Calu3 (cell line): ENCODE measurements around the gene ATP6AP1. TPM values are rescaled to one million over a fixed set of nuclear protein-coding genes. Genes with fewer than 3 reads are reported as not detected.

Experiments
- BruUV-seq: library from RNA; stranded (reverse); fragments of 400-500 nt; replicated peaks from 2 replicates; lab custom pipeline; 2021; lab: Mats Ljungman, UMichigan
- CTCF ChIA-PET: fragments of 300-600 bp; sonication (Branson Sonifier 250); formaldehyde crosslinking; loops from one replicate; lab custom pipeline; 2022; ENCODE audit warnings: antibody characterized with exemption; lab: Charles Lee
- DNase-seq: peaks from one replicate; pipeline ENCODE4 v3.0.0; 2022
- H3K27ac Mint-ChIP-seq: one replicate; pipeline ENCODE4 v1.8.0; 2022; ENCODE audit warnings: mixed read lengths; ENCODE audit not compliant: unreplicated experiment
- H3K27me3 Mint-ChIP-seq: one replicate; pipeline ENCODE4 v1.8.0; 2022; ENCODE audit warnings: mixed read lengths; ENCODE audit not compliant: unreplicated experiment
- H3K36me3 Mint-ChIP-seq: one replicate; pipeline ENCODE4 v1.8.0; 2022; ENCODE audit warnings: mild to moderate bottlenecking, moderate library complexity, mixed read lengths; ENCODE audit not compliant: insufficient read depth, unreplicated experiment
- H3K4me1 Mint-ChIP-seq: one replicate; pipeline ENCODE4 v1.8.0; 2022; ENCODE audit warnings: mild to moderate bottlenecking, low read depth, mixed read lengths; ENCODE audit not compliant: unreplicated experiment
- H3K4me3 Mint-ChIP-seq: one replicate; pipeline ENCODE4 v1.8.0; 2022; ENCODE audit warnings: mild to moderate bottlenecking, low read depth, moderate library complexity, mixed read lengths; ENCODE audit not compliant: unreplicated experiment
- H3K9me3 Mint-ChIP-seq: one replicate; pipeline ENCODE4 v1.8.0; 2022; ENCODE audit warnings: low read depth, mixed read lengths; ENCODE audit not compliant: unreplicated experiment
- intact Hi-C: fragments of 100-400 bp; cut with micrococcal nuclease; formaldehyde crosslinking; loops from one replicate; pipeline ENCODE4 v1.10.0; 2022; ENCODE audit not compliant: unreplicated experiment
- total RNA-seq: library from RNA; stranded (reverse); gene quantifications from 2 replicates; pipeline ENCODE4 v1.2.3, GENCODE V29; 2022
- TF ChIP-seq, protein P1 (sequence below): fragments of 200-600 bp; IDR thresholded peaks from one replicate; pipeline ENCODE4 v1.8.0; 2022; ENCODE audit warnings: antibody characterized with exemption; ENCODE audit not compliant: unreplicated experiment

Gene ATP6AP1
- total RNA-seq, 1 experiment from 2014 or later = 109 TPM

GRCh38 chrX:154466907-154467306 is 38.4 kb downstream of the ATP6AP1 start:
- TF ChIP-seq, protein P1, sequence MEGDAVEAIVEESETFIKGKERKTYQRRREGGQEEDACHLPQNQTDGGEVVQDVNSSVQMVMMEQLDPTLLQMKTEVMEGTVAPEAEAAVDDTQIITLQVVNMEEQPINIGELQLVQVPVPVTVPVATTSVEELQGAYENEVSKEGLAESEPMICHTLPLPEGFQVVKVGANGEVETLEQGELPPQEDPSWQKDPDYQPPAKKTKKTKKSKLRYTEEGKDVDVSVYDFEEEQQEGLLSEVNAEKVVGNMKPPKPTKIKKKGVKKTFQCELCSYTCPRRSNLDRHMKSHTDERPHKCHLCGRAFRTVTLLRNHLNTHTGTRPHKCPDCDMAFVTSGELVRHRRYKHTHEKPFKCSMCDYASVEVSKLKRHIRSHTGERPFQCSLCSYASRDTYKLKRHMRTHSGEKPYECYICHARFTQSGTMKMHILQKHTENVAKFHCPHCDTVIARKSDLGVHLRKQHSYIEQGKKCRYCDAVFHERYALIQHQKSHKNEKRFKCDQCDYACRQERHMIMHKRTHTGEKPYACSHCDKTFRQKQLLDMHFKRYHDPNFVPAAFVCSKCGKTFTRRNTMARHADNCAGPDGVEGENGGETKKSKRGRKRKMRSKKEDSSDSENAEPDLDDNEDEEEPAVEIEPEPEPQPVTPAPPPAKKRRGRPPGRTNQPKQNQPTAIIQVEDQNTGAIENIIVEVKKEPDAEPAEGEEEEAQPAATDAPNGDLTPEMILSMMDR = no peak
- Mint-ChIP-seq H3K9me3 (no peaks in the 10 kb centered on the region), H3K27ac (no peak overlapping the region), H3K4me3 (no peak overlapping the region), H3K36me3 (peaks cover 38% of the 10 kb centered on the region), H3K27me3 (no peaks in the 10 kb centered on the region), H3K4me1 (peaks cover 2% of the 10 kb centered on the region)
- BruUV-seq = no TSS peak
- CTCF ChIA-PET = no interaction called here
- DNase-seq = no peak
- intact Hi-C loops = no loop called here

DNA sequence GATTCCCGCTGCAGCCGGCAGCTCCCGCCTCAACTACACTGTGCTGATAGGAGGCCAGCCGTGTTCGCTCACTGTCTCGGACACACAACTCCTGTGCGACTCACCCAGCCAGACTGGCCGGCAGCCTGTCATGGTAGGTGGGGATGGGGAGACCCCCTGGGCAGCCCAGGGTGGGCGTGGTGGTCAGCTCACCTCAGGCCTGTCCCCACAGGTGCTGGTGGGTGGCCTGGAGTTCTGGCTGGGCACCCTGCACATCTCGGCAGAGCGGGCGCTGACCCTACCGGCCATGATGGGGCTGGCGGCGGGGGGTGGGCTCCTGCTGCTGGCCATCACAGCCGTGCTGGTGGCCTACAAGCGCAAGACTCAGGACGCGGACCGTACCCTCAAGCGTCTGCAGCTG is 39.1 kb downstream of the ATP6AP1 start:
- H3K4me3 Mint-ChIP-seq = no peak overlapping the region
- peaks cover 39% of the 10 kb centered on the region for H3K36me3 Mint-ChIP-seq
- TF ChIP-seq, protein P1 = no peak
- CTCF ChIA-PET = no interaction called here
- intact Hi-C loops = no loop called here
- no peak overlapping the region for H3K27ac Mint-ChIP-seq
- H3K4me1 Mint-ChIP-seq = no peaks in the 10 kb centered on the region
- no peaks in the 10 kb centered on the region for H3K27me3 Mint-ChIP-seq
- no TSS peak for BruUV-seq
- no peaks in the 10 kb centered on the region for H3K9me3 Mint-ChIP-seq
- no peak for DNase-seq

DNA sequence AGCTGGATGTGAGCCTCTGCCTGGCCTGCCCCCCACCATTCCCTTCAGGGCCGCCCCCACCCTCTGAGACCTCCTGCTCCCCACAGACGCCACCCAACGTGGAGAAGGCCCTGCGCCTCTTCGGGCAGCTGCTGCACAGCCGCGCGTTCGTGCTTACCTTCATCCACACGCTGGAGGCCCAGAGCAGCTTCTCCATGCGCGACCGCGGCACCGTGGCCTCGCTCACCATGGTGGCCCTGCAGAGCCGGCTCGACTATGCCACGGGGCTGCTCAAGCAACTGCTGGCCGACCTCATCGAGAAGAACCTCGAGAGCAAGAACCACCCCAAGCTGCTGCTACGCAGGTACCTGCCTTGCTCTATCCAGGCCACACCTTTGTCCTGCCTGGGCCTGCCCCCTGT is 39.7 kb downstream of the ATP6AP1 start:
- Mint-ChIP-seq H3K27me3 (no peaks in the 10 kb centered on the region), H3K9me3 (no peaks in the 10 kb centered on the region), H3K4me1 (no peaks in the 10 kb centered on the region), H3K4me3 (no peak overlapping the region), H3K27ac (no peak overlapping the region), H3K36me3 (peaks cover 36% of the 10 kb centered on the region)
- CTCF ChIA-PET = no interaction called here
- TF ChIP-seq, protein P1 = no peak
- DNase-seq = no peak
- intact Hi-C loops = no loop called here
- BruUV-seq = no TSS peak

DNA sequence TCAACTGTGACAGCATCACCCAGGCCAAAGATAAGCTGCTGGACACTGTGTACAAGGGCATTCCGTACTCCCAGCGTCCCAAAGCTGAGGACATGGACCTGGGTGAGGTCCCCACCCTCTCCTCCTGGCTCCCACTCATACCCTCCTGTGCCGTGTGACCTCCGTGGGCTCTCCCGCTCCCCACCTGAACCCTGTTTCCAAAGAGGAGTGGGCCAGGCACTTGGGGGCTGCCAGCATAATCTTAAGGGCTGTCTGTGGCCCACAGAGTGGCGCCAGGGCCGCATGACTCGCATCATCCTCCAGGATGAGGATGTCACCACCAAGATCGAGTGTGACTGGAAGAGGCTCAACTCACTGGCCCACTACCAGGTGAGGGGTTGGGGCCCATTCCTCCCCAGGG is 40.6 kb downstream of the ATP6AP1 start:
- H3K9me3 Mint-ChIP-seq = no peaks in the 10 kb centered on the region

More for the DNA sequence above, 40.6 kb downstream of the ATP6AP1 start:
- Mint-ChIP-seq H3K27ac (no peak overlapping the region), H3K4me3 (no peak overlapping the region), H3K27me3 (no peaks in the 10 kb centered on the region), H3K36me3 (peaks cover 36% of the 10 kb centered on the region), H3K4me1 (no peaks in the 10 kb centered on the region)
- DNase-seq = no peak
- TF ChIP-seq, protein P1 = no peak
- CTCF ChIA-PET = no interaction called here
- BruUV-seq = TSS peak; percentile 7
- intact Hi-C loops = no loop called here
